GM12878 (cell line): ENCODE results near the gene FBN3. TPM values are rescaled to one million over a fixed set of nuclear protein-coding genes. Genes with fewer than 3 reads are reported as not detected.

Experiments used
- ATAC-seq: fragments of 200-7000 bp; cut with Tn5 transposase; 3 replicates; pipeline ENCODE4 v1.9.1; 2020; ENCODE audit warnings: mild to moderate bottlenecking, moderate library complexity
- BruUV-seq: library from RNA; stranded (reverse); fragments of 400-500 nt; replicated peaks from 2 replicates; lab custom pipeline; 2021; lab: Mats Ljungman, UMichigan
- CTCF ChIA-PET: fragments of 300-600 bp; sonication (Branson Sonifier 250); formaldehyde crosslinking; extraction: SDS; loops from one replicate; lab custom pipeline; 2021; ENCODE audit warnings: inconsistent platforms; lab: Yijun Ruan, JAX
- POLR2A ChIA-PET: fragments of 350-600 bp; formaldehyde crosslinking; extraction: SDS; loops from one replicate; lab custom pipeline; 2021; ENCODE audit warnings: inconsistent platforms; lab: Charles Lee
- RAD21 ChIA-PET: fragments of 300-600 bp; sonication (Branson Sonifier 250); formaldehyde crosslinking; loops from one replicate; lab custom pipeline; 2023; ENCODE audit warnings: antibody characterized with exemption; ENCODE audit not compliant: unreplicated experiment; lab: Charles Lee
- SMC1A ChIA-PET: fragments of 300-600 bp; sonication (Branson Sonifier 250); formaldehyde crosslinking; loops from one replicate; lab custom pipeline; 2023; ENCODE audit not compliant: unreplicated experiment, uncharacterized antibody; lab: Charles Lee
- DNase-seq: peaks from one replicate; pipeline ENCODE4 v3.0.0-alpha.2; 2011; ENCODE audit warnings: low read depth, low spot score
- FAIRE-seq: peaks from 3 replicates; lab custom pipeline; 2011; peaks lifted over from hg19 to GRCh38; lab: Jason Lieb, UNC
- H2AFZ ChIP-seq: 2 replicates; pipeline ENCODE4 v1.6.0; 2011; ENCODE audit warnings: low read depth, low read length, control low read depth; ENCODE audit not compliant: control insufficient read depth
- H3K27ac ChIP-seq: 2 replicates; pipeline ENCODE4 v1.5.1; 2011; ENCODE audit warnings: control low read depth; ENCODE audit not compliant: control insufficient read depth, insufficient read depth
- H3K27me3 ChIP-seq, 2 experiments: replicated peaks in 1 of 2; 2 replicates each; pipeline versions ENCODE4 v1.6.0 to v1.6.1; 2011; ENCODE audit warnings: low read length in 1 of 2; ENCODE audit not compliant: control insufficient read depth in 2 of 2, insufficient read depth in 2 of 2
- H3K36me3 ChIP-seq, 2 experiments: 2 replicates each; pipeline ENCODE4 v1.5.1; 2011; ENCODE audit warnings: low read length in 1 of 2; ENCODE audit not compliant: control insufficient read depth in 2 of 2, insufficient read depth in 2 of 2
- H3K4me1 ChIP-seq: 2 replicates; pipeline ENCODE4 v1.6.1; 2011; ENCODE audit warnings: mild to moderate bottlenecking, low read length, moderate library complexity, mixed read lengths; ENCODE audit not compliant: control insufficient read depth, insufficient read depth
- H3K4me2 ChIP-seq: 2 replicates; pipeline ENCODE4 v1.6.0; 2011; ENCODE audit warnings: control low read depth; ENCODE audit not compliant: control insufficient read depth, insufficient read depth
- H3K4me3 ChIP-seq: fragments of 200-600 bp; sonication (generic); 2 replicates; pipeline ENCODE4 v1.5.1; 2016
- H3K79me2 ChIP-seq: 2 replicates; pipeline ENCODE4 v1.6.0; 2011; ENCODE audit warnings: low read length; ENCODE audit not compliant: control insufficient read depth, insufficient read depth
- H3K9ac ChIP-seq: 2 replicates; pipeline ENCODE4 v1.8.0; 2011; ENCODE audit warnings: low read length, control low read depth, mixed read lengths; ENCODE audit not compliant: control insufficient read depth, insufficient read depth
- H3K9me3 ChIP-seq: replicated peaks from 3 replicates; pipeline ENCODE4 v1.5.1; 2011; ENCODE audit warnings: mild to moderate bottlenecking, low read length; ENCODE audit not compliant: control insufficient read depth, insufficient read depth
- H4K20me1 ChIP-seq: 2 replicates; pipeline ENCODE4 v1.6.0; 2011; ENCODE audit not compliant: control insufficient read depth, insufficient read depth
- HDAC6 ChIP-seq: fragments of 200-600 bp; sonication (generic); IDR thresholded peaks from one replicate; pipeline ENCODE4 v1.8.0; 2017; ENCODE audit warnings: antibody characterized with exemption; ENCODE audit not compliant: unreplicated experiment
- PAX5 ChIP-seq: IDR thresholded peaks from 2 replicates; pipeline ENCODE4 v1.6.1; 2011; ENCODE audit warnings: low read depth, low read length, borderline replicate concordance
- RFX5 ChIP-seq: IDR thresholded peaks from 2 replicates; pipeline ENCODE4 v1.6.1; 2011; ENCODE audit warnings: low read depth, low read length, improper control_type of control experiment
- TCF3 ChIP-seq: IDR thresholded peaks from 2 replicates; pipeline ENCODE4 v1.6.1; 2012; ENCODE audit warnings: low read depth, mild to moderate bottlenecking, low read length, borderline replicate concordance; ENCODE audit not compliant: insufficient read depth
- WGBS: methylation state at CpG from one replicate; pipeline ENCODE4 v1.1.6; 2016; ENCODE audit warnings: low lambda C conversion rate; ENCODE audit not compliant: insufficient replicate concordance, insufficient coverage; ENCODE audit errors: missing lambda C conversion rate; 5-methylcytosine and 5-hydroxymethylcytosine counted together
- in situ Hi-C: fragments of 300-500 bp; cut with MboI; formaldehyde crosslinking; loops from 9 replicates; pipeline ENCODE4 v1.14.3; 2018; ENCODE audit warnings: mixed read lengths
- intact Hi-C: fragments of 100-400 bp; cut with micrococcal nuclease; formaldehyde crosslinking; loops from one replicate; pipeline ENCODE4 v1.14.2; 2022; ENCODE audit not compliant: unreplicated experiment
- polyA plus RNA-seq, 11 experiments: library from polyadenylated mRNA; depleted of rRNA in 4 of 11; unstranded in 6 of 11; stranded (reverse) in 5 of 11; fragments of >200 nt; fragmentation: Nextera tagmentation in 4 of 11; fragmentation: Illumina TruSeq in 1 of 11; extraction: Ambion mirVana in 4 of 11; extraction: Trizol in 1 of 11; gene quantifications; 1 replicate in 1 of 11; 2 replicates in 10 of 11; pipeline versions ENCODE4 v1.2.1 to v1.2.3, GENCODE V29; 2011 to 2016; ENCODE audit warnings: inconsistent platforms in 2 of 11, missing spikeins in 2 of 11, low read depth in 1 of 11
- total RNA-seq, 4 experiments: library from RNA; depleted of rRNA in 3 of 4; stranded (reverse); fragments of >200 nt in 3 of 4; fragmentation: Illumina TruSeq in 1 of 4; extraction: Trizol in 1 of 4; gene quantifications; 2 replicates each; pipeline versions ENCODE4 v1.2.1 to v1.2.3, GENCODE V29; 2013 to 2021
- TF ChIP-seq, protein P1 (sequence below): fragments of 450-650 bp; IDR thresholded peaks from 2 replicates; pipeline ENCODE4 v1.6.1; 2017; ENCODE audit warnings: mild to moderate bottlenecking
- TF ChIP-seq, protein P2 (sequence below): fragments of 450-650 bp; IDR thresholded peaks from 2 replicates; pipeline ENCODE4 v1.6.1; 2017; ENCODE audit warnings: antibody characterized with exemption, mild to moderate bottlenecking, moderate library complexity

The FBN3 gene
- total and polyA plus RNA-seq, 10 of the 15 experiments (the other 5 are each of a cell fraction or from before 2014, with no cell fraction given), result 0.05 TPM; not detected in 9

DNA sequence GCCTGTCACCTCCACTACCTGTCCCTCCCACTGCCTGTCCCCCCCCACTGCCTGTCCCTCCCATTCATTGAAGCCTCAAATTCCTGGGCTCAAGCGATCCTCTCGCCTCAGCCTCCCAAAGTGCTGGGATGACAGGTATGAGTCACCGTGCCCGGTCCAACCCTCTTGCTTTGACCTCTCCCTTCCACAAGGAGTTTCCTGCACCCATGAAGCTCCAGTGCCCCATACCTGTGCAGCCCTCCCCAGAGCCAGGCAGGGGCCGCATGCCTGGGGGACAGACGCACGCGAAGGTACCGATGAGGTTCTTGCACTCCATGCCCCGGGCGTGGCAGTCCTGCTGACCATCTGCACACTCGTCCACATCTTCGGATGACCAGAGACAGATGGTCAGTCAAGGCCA lies 62.5 kb downstream of the FBN3 start:
- H3K36me3 ChIP-seq, result no peaks in the 10 kb centered on the region
- H3K4me3 ChIP-seq, result no peak overlapping the region
- H3K9ac ChIP-seq, result no peak overlapping the region
- in situ Hi-C loops (no loop called here), intact Hi-C loops (no loop called here)
- ATAC-seq, result no peak
- DNase-seq, result no peak
- H4K20me1 ChIP-seq, result no peaks in the 10 kb centered on the region
- no peak overlapping the region for H3K4me2 ChIP-seq
- no peaks in the 10 kb centered on the region for H3K4me1 ChIP-seq
- H3K27ac ChIP-seq, result no peak overlapping the region
- H3K27me3 ChIP-seq, result no peaks in the 10 kb centered on the region
- ChIA-PET RAD21 (no interaction called here), POLR2A (interaction anchor here (0.5 kb wide), 1 partner anchor 66 kb away, joined by 3 read pairs; no protein-coding TSS in a partner anchor), SMC1A (no interaction called here), CTCF (no interaction called here)
- no peak for FAIRE-seq
- no peak for TF ChIP-seq RFX5
- TF ChIP-seq TCF3, result no peak
- TF ChIP-seq, protein P1, sequence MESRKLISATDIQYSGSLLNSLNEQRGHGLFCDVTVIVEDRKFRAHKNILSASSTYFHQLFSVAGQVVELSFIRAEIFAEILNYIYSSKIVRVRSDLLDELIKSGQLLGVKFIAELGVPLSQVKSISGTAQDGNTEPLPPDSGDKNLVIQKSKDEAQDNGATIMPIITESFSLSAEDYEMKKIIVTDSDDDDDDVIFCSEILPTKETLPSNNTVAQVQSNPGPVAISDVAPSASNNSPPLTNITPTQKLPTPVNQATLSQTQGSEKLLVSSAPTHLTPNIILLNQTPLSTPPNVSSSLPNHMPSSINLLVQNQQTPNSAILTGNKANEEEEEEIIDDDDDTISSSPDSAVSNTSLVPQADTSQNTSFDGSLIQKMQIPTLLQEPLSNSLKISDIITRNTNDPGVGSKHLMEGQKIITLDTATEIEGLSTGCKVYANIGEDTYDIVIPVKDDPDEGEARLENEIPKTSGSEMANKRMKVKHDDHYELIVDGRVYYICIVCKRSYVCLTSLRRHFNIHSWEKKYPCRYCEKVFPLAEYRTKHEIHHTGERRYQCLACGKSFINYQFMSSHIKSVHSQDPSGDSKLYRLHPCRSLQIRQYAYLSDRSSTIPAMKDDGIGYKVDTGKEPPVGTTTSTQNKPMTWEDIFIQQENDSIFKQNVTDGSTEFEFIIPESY, result no peak
- TF ChIP-seq HDAC6, result no peak
- TF ChIP-seq, protein P2, sequence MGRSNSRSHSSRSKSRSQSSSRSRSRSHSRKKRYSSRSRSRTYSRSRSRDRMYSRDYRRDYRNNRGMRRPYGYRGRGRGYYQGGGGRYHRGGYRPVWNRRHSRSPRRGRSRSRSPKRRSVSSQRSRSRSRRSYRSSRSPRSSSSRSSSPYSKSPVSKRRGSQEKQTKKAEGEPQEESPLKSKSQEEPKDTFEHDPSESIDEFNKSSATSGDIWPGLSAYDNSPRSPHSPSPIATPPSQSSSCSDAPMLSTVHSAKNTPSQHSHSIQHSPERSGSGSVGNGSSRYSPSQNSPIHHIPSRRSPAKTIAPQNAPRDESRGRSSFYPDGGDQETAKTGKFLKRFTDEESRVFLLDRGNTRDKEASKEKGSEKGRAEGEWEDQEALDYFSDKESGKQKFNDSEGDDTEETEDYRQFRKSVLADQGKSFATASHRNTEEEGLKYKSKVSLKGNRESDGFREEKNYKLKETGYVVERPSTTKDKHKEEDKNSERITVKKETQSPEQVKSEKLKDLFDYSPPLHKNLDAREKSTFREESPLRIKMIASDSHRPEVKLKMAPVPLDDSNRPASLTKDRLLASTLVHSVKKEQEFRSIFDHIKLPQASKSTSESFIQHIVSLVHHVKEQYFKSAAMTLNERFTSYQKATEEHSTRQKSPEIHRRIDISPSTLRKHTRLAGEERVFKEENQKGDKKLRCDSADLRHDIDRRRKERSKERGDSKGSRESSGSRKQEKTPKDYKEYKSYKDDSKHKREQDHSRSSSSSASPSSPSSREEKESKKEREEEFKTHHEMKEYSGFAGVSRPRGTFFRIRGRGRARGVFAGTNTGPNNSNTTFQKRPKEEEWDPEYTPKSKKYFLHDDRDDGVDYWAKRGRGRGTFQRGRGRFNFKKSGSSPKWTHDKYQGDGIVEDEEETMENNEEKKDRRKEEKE, result no peak
- TF ChIP-seq PAX5, result no peak
- WGBS, result 65% methylated on average over 11 of the region's 13 CpGs
- no peaks in the 10 kb centered on the region for H3K79me2 ChIP-seq
- H2AFZ ChIP-seq, result no peak overlapping the region
- H3K9me3 ChIP-seq, result no peaks in the 10 kb centered on the region; the same call in 1 of the 3 replicates
- no TSS peak for BruUV-seq
